SH-SY5Y (cell line): ENCODE data around the gene PADI2.

Experiments used
- GATA2 ChIP-seq: IDR thresholded peaks from 2 replicates; pipeline ENCODE4 v1.6.1; 2011; ENCODE audit warnings: mild to moderate bottlenecking, low read depth, low read length
- GATA3 ChIP-seq: IDR thresholded peaks from 2 replicates; pipeline ENCODE4 v1.6.1; 2011; ENCODE audit warnings: low read depth, mild to moderate bottlenecking, low read length, moderate library complexity

DNA sequence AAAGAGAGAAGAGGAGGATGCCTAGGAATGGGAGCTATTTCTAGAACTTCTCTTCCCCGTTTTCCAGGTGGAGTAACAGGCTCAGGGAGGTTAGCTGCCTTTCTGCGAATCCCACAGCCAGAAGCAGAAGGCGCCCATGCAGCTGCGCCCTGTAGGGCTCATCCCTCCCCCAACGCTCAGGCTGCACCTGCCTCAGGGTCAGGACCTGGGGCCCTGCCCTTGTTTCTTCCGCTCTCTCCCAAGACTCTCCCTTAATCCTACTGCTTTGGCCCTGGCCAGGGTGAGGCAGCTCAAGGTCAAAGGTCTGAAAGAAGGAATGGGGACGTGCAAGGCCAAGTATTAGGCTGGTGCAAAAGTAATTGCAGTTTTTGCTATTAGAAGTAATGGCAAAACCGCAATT is 30.5 kb upstream of the PADI2 start:
- TF ChIP-seq GATA3 = no peak
- TF ChIP-seq GATA2 = no peak
